H1 (cell line): Measurements from ENCODE around the gene GALNT15. TPM values are rescaled to one million over a fixed set of nuclear protein-coding genes. Genes with fewer than 3 reads are reported as not detected.

Experiments
- BCL11A ChIP-seq, 2 experiments: IDR thresholded peaks; one replicate each; pipeline ENCODE4 v1.6.1; 2011; ENCODE audit warnings: low read depth in 2 of 2, low read length in 2 of 2, mild to moderate bottlenecking in 2 of 2
- CBX5 ChIP-seq: fragments of 300-800, 300-1000 bp; sonication (generic); IDR thresholded peaks from 2 replicates; pipeline ENCODE4 v1.7.1; 2016; ENCODE audit warnings: antibody characterized with exemption, low read length, low read depth
- CHD2 ChIP-seq: IDR thresholded peaks from 2 replicates; pipeline ENCODE4 v1.6.1; 2012; ENCODE audit warnings: low read length, improper control_type of control experiment
- CHD7 ChIP-seq: fragments of 300-600 bp; sonication (generic); IDR thresholded peaks from 2 replicates; pipeline ENCODE4 v1.7.1; 2012; ENCODE audit warnings: low read length, moderate library complexity, mild to moderate bottlenecking, inconsistent platforms; ENCODE audit not compliant: insufficient replicate concordance
- FOSL1 ChIP-seq: IDR thresholded peaks from 2 replicates; pipeline ENCODE4 v1.6.1; 2011; ENCODE audit warnings: mild to moderate bottlenecking, low read depth, low read length, moderate library complexity; ENCODE audit not compliant: insufficient read depth
- KDM1A ChIP-seq: fragments of 200-600, 300-600 bp; sonication (generic); IDR thresholded peaks from 2 replicates; pipeline ENCODE4 v1.7.1; 2016; ENCODE audit warnings: mild to moderate bottlenecking, low read length, borderline replicate concordance
- KDM4A ChIP-seq: IDR thresholded peaks from one replicate; pipeline ENCODE4 v1.7.1; 2012; ENCODE audit warnings: low read depth, mild to moderate bottlenecking, moderate library complexity, low read length, inconsistent platforms; ENCODE audit not compliant: severe bottlenecking
- MAFK ChIP-seq: IDR thresholded peaks from 2 replicates; pipeline ENCODE4 v1.6.1; 2012; ENCODE audit warnings: low read depth, mild to moderate bottlenecking, improper control_type of control experiment, low read length
- POLR2A ChIP-seq, 2 experiments: IDR thresholded peaks; 1 replicate in 1 of 2; 2 replicates in 1 of 2; pipeline ENCODE4 v1.6.1; 2011; ENCODE audit warnings: low read depth in 2 of 2, low read length in 2 of 2, mild to moderate bottlenecking in 2 of 2; ENCODE audit errors: control extremely low read depth in 1 of 2
- RBBP5 ChIP-seq: IDR thresholded peaks from 2 replicates; pipeline ENCODE4 v1.7.1; 2012; ENCODE audit warnings: low read depth, mild to moderate bottlenecking, inconsistent platforms, low read length, moderate library complexity, borderline replicate concordance
- RNF2 ChIP-seq: fragments of 200-900, 300-1000 bp; sonication (generic); IDR thresholded peaks from 2 replicates; pipeline ENCODE4 v1.7.1; 2016; ENCODE audit warnings: borderline replicate concordance, low read depth, mild to moderate bottlenecking, antibody characterized with exemption, low read length; ENCODE audit not compliant: poor library complexity, severe bottlenecking; ENCODE audit errors: missing control alignments
- TCF12 ChIP-seq: IDR thresholded peaks from 2 replicates; pipeline ENCODE4 v1.6.1; 2011; ENCODE audit warnings: low read depth, mild to moderate bottlenecking, low read length
- polyA plus RNA-seq, 7 experiments: library from polyadenylated mRNA; depleted of rRNA in 3 of 7; stranded (reverse) in 5 of 7; unstranded in 2 of 7; fragments of >200 nt in 5 of 7; fragments of 200-250 nt in 2 of 7; gene quantifications; 1 replicate in 5 of 7; 2 replicates in 1 of 7; 4 replicates in 1 of 7; pipeline versions ENCODE4 v1.2.1 to v1.2.3, GENCODE V29; 2011 to 2013; ENCODE audit warnings: missing spikeins in 2 of 7, mixed read lengths in 2 of 7
- total RNA-seq: library from RNA; stranded (reverse); fragmentation: NEBNext Ultra II Directional; extraction: Animal tissue kit (Norgen Biotek cat#: 25700); gene quantifications from 2 replicates; pipeline ENCODE4 v1.2.1, GENCODE V29; 2021

Gene GALNT15
- total and polyA plus RNA-seq, 2 of the 8 experiments (the other 6 are each of a cell fraction or from before 2014, with no cell fraction given): 0.02 TPM; not detected in 1

GRCh38 chr3:16224325-16224724 lies 49.8 kb downstream of the GALNT15 start (continued):
- TF ChIP-seq CHD7 (no peak), KDM4A (no peak), CBX5 (no peak), POLR2A (IDR thresholded peaks at IDR 0.05; ENCODE audit: control extremely low read depth in 1 of 2, low read depth in 2 of 2, low read length in 2 of 2) (no peak), RNF2 (no peak), MAFK (no peak), CHD2 (no peak), TCF12 (no peak), KDM1A (no peak), FOSL1 (no peak), BCL11A (IDR thresholded peaks at IDR 0.05; ENCODE audit: low read depth in 2 of 2, low read length in 2 of 2) (no peak), RBBP5 (no peak)
